GM23338 (cell line): ENCODE measurements around the gene QKI. TPM values are rescaled to one million over a fixed set of nuclear protein-coding genes. Genes with fewer than 3 reads are reported as not detected.

Experiments used
- ATAC-seq: fragments of 200-7000 bp; cut with Tn5 transposase; 3 replicates; pipeline ENCODE4 v1.9.1; 2020
- DNase-seq: peaks from one replicate; pipeline ENCODE4 v3.0.0-alpha.2; 2015; ENCODE audit warnings: low spot score
- H2AFZ ChIP-seq: fragments of 200-600 bp; sonication (generic); 2 replicates; pipeline ENCODE4 v1.8.0; 2016; ENCODE audit warnings: antibody characterized with exemption, mild to moderate bottlenecking, moderate library complexity
- H3F3A ChIP-seq: fragments of 200-600 bp; sonication (generic); replicated peaks from 2 replicates; pipeline ENCODE4 v1.8.0; 2017; ENCODE audit warnings: antibody characterized with exemption, mixed run types, low read depth
- H3K27ac ChIP-seq: fragments of 200-600 bp; sonication (generic); 2 replicates; pipeline ENCODE4 v1.6.1; 2016; ENCODE audit warnings: low read depth
- H3K27me3 ChIP-seq: fragments of 200-600 bp; sonication (generic); 2 replicates; pipeline ENCODE4 v1.8.0; 2016; ENCODE audit warnings: mild to moderate bottlenecking, mixed run types, moderate library complexity; ENCODE audit not compliant: insufficient read depth
- H3K36me3 ChIP-seq: fragments of 200-600 bp; sonication (generic); 2 replicates; pipeline ENCODE4 v1.8.0; 2016; ENCODE audit warnings: mild to moderate bottlenecking; ENCODE audit not compliant: insufficient read depth
- H3K4me1 ChIP-seq: fragments of 200-600 bp; sonication (generic); 2 replicates; pipeline ENCODE4 v1.8.0; 2016; ENCODE audit warnings: mild to moderate bottlenecking, moderate library complexity; ENCODE audit not compliant: insufficient read depth
- H3K4me2 ChIP-seq: fragments of 200-600 bp; sonication (generic); 2 replicates; pipeline ENCODE4 v1.7.1; 2017; ENCODE audit warnings: mixed run types
- H3K4me3 ChIP-seq: fragments of 200-600 bp; sonication (generic); 2 replicates; pipeline ENCODE4 v1.6.1; 2016; ENCODE audit warnings: mixed run types
- H3K79me2 ChIP-seq: fragments of 200-600 bp; sonication (generic); replicated peaks from 2 replicates; pipeline ENCODE4 v1.8.0; 2017; ENCODE audit warnings: mild to moderate bottlenecking; ENCODE audit not compliant: insufficient read depth
- H3K9me2 ChIP-seq: fragments of 200-600 bp; sonication (generic); 2 replicates; pipeline ENCODE4 v1.8.0; 2017; ENCODE audit not compliant: insufficient read depth
- H4K20me1 ChIP-seq: fragments of 200-600 bp; sonication (generic); replicated peaks from 2 replicates; pipeline ENCODE4 v1.8.0; 2017; ENCODE audit warnings: mild to moderate bottlenecking; ENCODE audit not compliant: insufficient read depth
- H3K27ac Mint-ChIP-seq: 2 replicates; pipeline ENCODE4 v1.8.0; 2020; ENCODE audit warnings: inconsistent platforms, mild to moderate bottlenecking, moderate library complexity, mixed read lengths
- H3K27me3 Mint-ChIP-seq: 3 replicates; pipeline ENCODE4 v1.8.0; 2022; ENCODE audit warnings: low read depth, mild to moderate bottlenecking, moderate library complexity, mixed read lengths, inconsistent platforms; ENCODE audit not compliant: insufficient read depth, poor library complexity
- H3K36me3 Mint-ChIP-seq: 3 replicates; pipeline ENCODE4 v1.8.0; 2021; ENCODE audit warnings: low read depth, mild to moderate bottlenecking, inconsistent platforms, moderate library complexity, mixed read lengths
- H3K4me1 Mint-ChIP-seq: 3 replicates; pipeline ENCODE4 v1.8.0; 2020; ENCODE audit warnings: mild to moderate bottlenecking, inconsistent platforms, mixed read lengths
- H3K4me3 Mint-ChIP-seq: 3 replicates; pipeline ENCODE4 v1.8.0; 2021; ENCODE audit warnings: moderate library complexity, mild to moderate bottlenecking, inconsistent platforms, mixed read lengths
- H3K9me3 Mint-ChIP-seq: 3 replicates; pipeline ENCODE4 v1.8.0; 2020; ENCODE audit warnings: moderate library complexity, mild to moderate bottlenecking, inconsistent platforms, mixed read lengths
- CTCF ChIP-seq, 2 experiments: fragments of 200-600 bp in 1 of 2; sonication (generic) in 1 of 2; conservative IDR thresholded peaks; 2 replicates each; pipeline versions ENCODE4 v1.5.1 to v1.6.1; 2016 to 2017; ENCODE audit warnings: antibody characterized with exemption in 2 of 2, low read depth in 2 of 2, mild to moderate bottlenecking in 2 of 2, moderate library complexity in 1 of 2
- EZH2phosphoT487 ChIP-seq: fragments of 200-600 bp; sonication (generic); IDR thresholded peaks from one replicate; pipeline ENCODE4 v1.8.1; 2018; ENCODE audit warnings: antibody characterized with exemption; ENCODE audit not compliant: unreplicated experiment
- JUNB ChIP-seq: IDR thresholded peaks from one replicate; pipeline ENCODE4 v1.6.1; 2016; ENCODE audit warnings: antibody characterized with exemption; ENCODE audit not compliant: unreplicated experiment
- NANOG ChIP-seq: IDR thresholded peaks from 2 replicates; pipeline ENCODE4 v1.6.1; 2016; ENCODE audit warnings: antibody characterized with exemption, borderline replicate concordance
- REST ChIP-seq: IDR thresholded peaks from one replicate; pipeline ENCODE4 v1.6.1; 2018; ENCODE audit warnings: antibody characterized with exemption; ENCODE audit not compliant: unreplicated experiment
- STAT1 ChIP-seq: IDR thresholded peaks from one replicate; pipeline ENCODE4 v1.6.1; 2016; ENCODE audit warnings: antibody characterized with exemption; ENCODE audit not compliant: unreplicated experiment
- ZNF331 ChIP-seq: fragments of 250-450 bp; sonication (Bioruptor Pico); IDR thresholded peaks from 2 replicates; pipeline ENCODE4 v1.5.0; 2020; ENCODE audit warnings: low read depth, mild to moderate bottlenecking, moderate library complexity
- polyA plus RNA-seq: library from polyadenylated mRNA; unstranded; fragments of >200 nt; fragmentation: Nextera tagmentation; extraction: Ambion mirVana; gene quantifications from 2 replicates; pipeline ENCODE4 v1.2.1, GENCODE V29; 2016
- total RNA-seq: library from RNA; depleted of rRNA; stranded (reverse); fragments of >200 nt; shearing (Covaris generic); gene quantifications from 2 replicates; pipeline ENCODE4 v1.2.3, GENCODE V29; 2014

Gene QKI
- total and polyA plus RNA-seq, 2 experiments from 2014 or later = 60.8 to 159 TPM

DNA sequence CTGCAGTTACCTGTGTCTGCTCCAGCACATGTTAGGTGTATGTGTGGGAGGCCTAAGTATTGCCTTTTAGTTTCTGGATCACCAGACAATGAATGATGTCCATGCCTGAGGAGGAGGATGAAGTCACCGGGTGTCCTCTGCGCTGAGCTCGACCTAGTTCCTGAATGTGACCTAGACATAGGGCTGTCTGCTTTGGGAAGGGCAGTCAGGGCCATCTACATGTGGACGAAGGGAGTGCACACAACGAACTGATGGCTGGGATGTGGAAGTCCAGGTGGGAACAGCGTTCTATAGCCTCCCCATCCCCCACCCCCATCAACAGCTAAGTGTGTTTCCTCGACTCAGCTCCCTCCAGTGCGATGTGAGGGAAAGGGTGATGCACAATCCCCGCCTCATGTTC lies 186.3 kb downstream of the QKI start:
- Histone ChIP-seq H3F3A (no peaks in the 10 kb centered on the region), H3K79me2 (no peaks in the 10 kb centered on the region), H3K9me2 (0 out of 2 replicates have a peak, but pooled peaks cover 4% of the 10 kb centered on the region), H2AFZ (no peak overlapping the region), H3K4me1 (no peaks in the 10 kb centered on the region), H3K27me3 (no peaks in the 10 kb centered on the region), H4K20me1 (no peaks in the 10 kb centered on the region), H3K36me3 (no peaks in the 10 kb centered on the region), H3K4me3 (no peak overlapping the region), H3K27ac (no peak overlapping the region), H3K4me2 (no peak overlapping the region)
- no peaks in the 10 kb centered on the region for H3K36me3 Mint-ChIP-seq
- no peak for DNase-seq
- H3K27ac Mint-ChIP-seq = no peak overlapping the region
- H3K27me3 Mint-ChIP-seq = peaks cover 2% of the 10 kb centered on the region
- ATAC-seq = no peak
- no peak overlapping the region for H3K4me3 Mint-ChIP-seq
- H3K4me1 Mint-ChIP-seq = no peaks in the 10 kb centered on the region
- H3K9me3 Mint-ChIP-seq = no peaks in the 10 kb centered on the region; the same call in 2 of the 3 replicates
- TF ChIP-seq ZNF331 (CRISPR knock-in tag) (no peak), CTCF (conservative IDR thresholded peaks at IDR 0.05; ENCODE audit: low read depth in 2 of 2) (0 out of 4 replicates have a peak, but pooled peaks of 1 of the 2 experiments have one; percentile 10), EZH2phosphoT487 (no peak)

DNA sequence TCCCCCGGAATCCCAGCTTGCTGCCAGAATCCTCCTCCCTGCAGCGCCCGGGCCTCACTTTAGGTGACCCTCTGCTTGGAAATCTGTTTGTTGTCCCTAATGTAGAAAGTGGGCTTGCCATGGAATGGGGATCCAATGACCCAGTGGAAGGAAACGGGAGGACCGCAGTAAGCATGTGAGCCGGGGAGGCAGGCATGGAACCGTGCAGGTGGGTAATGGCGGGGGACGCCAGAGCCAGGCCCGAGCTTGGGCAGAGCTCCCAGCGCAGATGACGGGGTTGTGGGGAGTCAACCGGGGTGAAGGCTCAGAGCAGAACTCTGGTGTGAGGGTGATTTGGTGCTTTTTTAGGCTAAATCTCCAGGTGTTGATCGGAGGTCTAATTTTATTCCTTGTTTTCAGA lies 188.3 kb downstream of the QKI start:
- Histone ChIP-seq H3K4me1 (no peaks in the 10 kb centered on the region), H3K4me2 (no peak overlapping the region), H3K4me3 (no peak overlapping the region), H3K36me3 (no peaks in the 10 kb centered on the region), H2AFZ (no peak overlapping the region), H3K79me2 (no peaks in the 10 kb centered on the region), H3K27me3 (no peaks in the 10 kb centered on the region), H3K27ac (no peak overlapping the region), H3K9me2 (peaks cover 9% of the 10 kb centered on the region; the same call in 1 of the 2 replicates), H4K20me1 (no peaks in the 10 kb centered on the region), H3F3A (no peaks in the 10 kb centered on the region)
- DNase-seq (no peak), ATAC-seq (no peak)
- Mint-ChIP-seq H3K27ac (no peak overlapping the region), H3K4me1 (0 out of 3 replicates have a peak, but pooled peaks cover under 1% of the 10 kb centered on the region), H3K27me3 (peaks cover 4% of the 10 kb centered on the region), H3K4me3 (no peak overlapping the region), H3K36me3 (no peaks in the 10 kb centered on the region), H3K9me3 (no peaks in the 10 kb centered on the region; the same call in 2 of the 3 replicates)
- TF ChIP-seq STAT1 (no peak), REST (no peak), JUNB (no peak), NANOG (no peak), EZH2phosphoT487 (no peak)
